H1 (cell line): ENCODE measurements around the gene MAGEA8. TPM values are rescaled to one million over a fixed set of nuclear protein-coding genes. Genes with fewer than 3 reads are reported as not detected.

Experiments used
- CTCF ChIA-PET: fragments of 300-600 bp; sonication (Branson Sonifier 250); formaldehyde crosslinking; loops from one replicate; lab custom pipeline; 2021; ENCODE audit not compliant: partially characterized antibody; lab: Charles Lee
- POLR2A ChIA-PET: fragments of 300-600 bp; sonication (Branson Sonifier 250); formaldehyde crosslinking; loops from one replicate; lab custom pipeline; 2021; ENCODE audit warnings: inconsistent platforms; ENCODE audit not compliant: partially characterized antibody; lab: Charles Lee
- DNase-seq, 2 experiments: peaks; one replicate each; pipeline versions ENCODE4 v3.0.0 to v3.0.0-alpha.2; 2010 to 2022; ENCODE audit warnings: low spot score in 2 of 2, low read depth in 1 of 2, mixed read lengths in 1 of 2
- FAIRE-seq: peaks from 2 replicates; lab custom pipeline; 2011; peaks lifted over from hg19 to GRCh38; lab: Jason Lieb, UNC
- H2AFZ ChIP-seq: 2 replicates; pipeline ENCODE4 v1.8.1; 2012; ENCODE audit warnings: low read length, inconsistent platforms
- H2AK5ac ChIP-seq: 2 replicates; pipeline ENCODE4 v1.6.1; 2013; ENCODE audit warnings: low read depth, low read length
- H2BK120ac ChIP-seq: replicated peaks from 2 replicates; pipeline ENCODE3; 2013; ENCODE audit warnings: low read depth, low read length, inconsistent platforms
- H2BK12ac ChIP-seq: 2 replicates; pipeline ENCODE4 v1.6.1; 2013; ENCODE audit warnings: low read depth, low read length
- H2BK15ac ChIP-seq: 2 replicates; pipeline ENCODE4 v1.6.1; 2013; ENCODE audit warnings: low read length
- H2BK20ac ChIP-seq: 2 replicates; pipeline ENCODE4 v1.6.1; 2013; ENCODE audit warnings: low read length
- H2BK5ac ChIP-seq: 2 replicates; pipeline ENCODE4 v1.6.1; 2013; ENCODE audit warnings: low read depth, low read length
- H3K14ac ChIP-seq: 2 replicates; pipeline ENCODE4 v1.6.1; 2013; ENCODE audit warnings: inconsistent platforms; ENCODE audit not compliant: insufficient read length
- H3K18ac ChIP-seq: 2 replicates; pipeline ENCODE4 v1.6.1; 2013; ENCODE audit warnings: low read length; ENCODE audit errors: extremely low read depth
- H3K23ac ChIP-seq: 2 replicates; pipeline ENCODE4 v1.6.1; 2013; ENCODE audit warnings: inconsistent platforms; ENCODE audit not compliant: insufficient read length
- H3K23me2 ChIP-seq: 2 replicates; pipeline ENCODE4 v1.6.1; 2013; ENCODE audit warnings: low read depth, low read length
- H3K27ac ChIP-seq: 2 replicates; pipeline ENCODE4 v1.6.1; 2011; ENCODE audit warnings: low read depth, low read length, inconsistent platforms
- H3K27me3 ChIP-seq, 4 experiments: replicated peaks in 1 of 4; 1 replicate in 1 of 4; 2 replicates in 3 of 4; pipeline versions ENCODE4 v1.6.1 to v1.8.1; 2011 to 2013; ENCODE audit warnings: low read length in 3 of 4, mild to moderate bottlenecking in 3 of 4, inconsistent platforms in 2 of 4, mixed read lengths in 2 of 4, moderate library complexity in 1 of 4; ENCODE audit not compliant: control insufficient read depth in 3 of 4, insufficient read depth in 3 of 4; ENCODE audit errors: extremely low read depth in 1 of 4
- H3K36me3 ChIP-seq, 4 experiments: 2 replicates each; pipeline versions ENCODE4 v1.6.1 to v1.8.1; 2011 to 2013; ENCODE audit warnings: mild to moderate bottlenecking in 4 of 4, low read length in 3 of 4, moderate library complexity in 2 of 4, control low read depth in 1 of 4, inconsistent platforms in 1 of 4; ENCODE audit not compliant: insufficient read depth in 4 of 4, control insufficient read depth in 2 of 4
- H3K4ac ChIP-seq: replicated peaks from 2 replicates; pipeline ENCODE3; 2013; ENCODE audit warnings: low read length, low read depth, mixed read lengths, inconsistent platforms; ENCODE audit not compliant: insufficient read length
- H3K4me1 ChIP-seq, 4 experiments: replicated peaks in 1 of 4; 1 replicate in 1 of 4; 2 replicates in 3 of 4; pipeline versions ENCODE4 v1.6.1 to v1.8.1; 2011 to 2013; ENCODE audit warnings: low read length in 3 of 4, inconsistent platforms in 2 of 4, mixed read lengths in 1 of 4; ENCODE audit not compliant: insufficient read depth in 4 of 4, control insufficient read depth in 3 of 4
- H3K4me2 ChIP-seq, 2 experiments: 2 replicates each; pipeline versions ENCODE4 v1.6.1 to v1.8.1; 2011 to 2013; ENCODE audit warnings: low read depth in 2 of 2, low read length in 2 of 2, control low read depth in 1 of 2, inconsistent platforms in 1 of 2, mild to moderate bottlenecking in 1 of 2; ENCODE audit not compliant: insufficient read depth in 1 of 2
- H3K4me3 ChIP-seq, 4 experiments: fragments of 200-600, 300-600 bp in 1 of 4; sonication (generic), shearing (Covaris generic), sonication (Bioruptor Twin) in 1 of 4; 2 replicates each; pipeline versions ENCODE4 v1.5.1 to v1.8.1; 2011 to 2016; ENCODE audit warnings: low read length in 4 of 4, low read depth in 3 of 4, control low read depth in 2 of 4, inconsistent platforms in 2 of 4, mild to moderate bottlenecking in 2 of 4, mixed read lengths in 1 of 4, moderate library complexity in 1 of 4; ENCODE audit not compliant: insufficient read depth in 2 of 4; ENCODE audit errors: extremely low read depth in 1 of 4
- H3K56ac ChIP-seq: replicated peaks from 2 replicates; pipeline ENCODE3; 2013; ENCODE audit warnings: low read depth, mild to moderate bottlenecking, mixed read lengths, low read length, inconsistent platforms; ENCODE audit not compliant: insufficient read length
- H3K79me1 ChIP-seq: 2 replicates; pipeline ENCODE4 v1.6.1; 2013; ENCODE audit warnings: low read depth, low read length, control low read depth
- H3K79me2 ChIP-seq, 2 experiments: 2 replicates each; pipeline versions ENCODE4 v1.6.1 to v1.8.1; 2012 to 2013; ENCODE audit warnings: low read length in 2 of 2, mild to moderate bottlenecking in 2 of 2, inconsistent platforms in 1 of 2; ENCODE audit not compliant: insufficient read depth in 2 of 2, control insufficient read depth in 1 of 2
- H3K9ac ChIP-seq, 4 experiments: replicated peaks in 1 of 4; 1 replicate in 1 of 4; 2 replicates in 3 of 4; pipeline versions ENCODE4 v1.6.1 to v1.8.1; 2011 to 2013; ENCODE audit warnings: low read depth in 3 of 4, low read length in 3 of 4, control low read depth in 2 of 4, mild to moderate bottlenecking in 2 of 4, moderate library complexity in 2 of 4, inconsistent platforms in 1 of 4; ENCODE audit errors: extremely low read depth in 1 of 4
- H3K9me3 ChIP-seq, 2 experiments: 2 replicates each; pipeline versions ENCODE4 v1.6.1 to v1.8.1; 2012 to 2013; ENCODE audit warnings: mild to moderate bottlenecking in 2 of 2, moderate library complexity in 2 of 2, control low read depth in 1 of 2, inconsistent platforms in 1 of 2, low read depth in 1 of 2, low read length in 1 of 2, mixed read lengths in 1 of 2; ENCODE audit not compliant: insufficient read depth in 2 of 2
- H4K20me1 ChIP-seq, 2 experiments: replicated peaks in 1 of 2; 2 replicates each; pipeline versions ENCODE3 to v1.8.1; 2011 to 2013; ENCODE audit warnings: inconsistent platforms in 2 of 2, low read length in 2 of 2, mild to moderate bottlenecking in 1 of 2; ENCODE audit not compliant: insufficient read depth in 2 of 2, control insufficient read depth in 1 of 2
- H4K5ac ChIP-seq: 2 replicates; pipeline ENCODE4 v1.6.1; 2013; ENCODE audit warnings: low read length, low read depth, mixed read lengths, inconsistent platforms; ENCODE audit not compliant: insufficient read length
- H4K8ac ChIP-seq: 2 replicates; pipeline ENCODE4 v1.8.0; 2013; ENCODE audit warnings: mild to moderate bottlenecking, moderate library complexity, low read length, inconsistent platforms; ENCODE audit not compliant: insufficient read depth; ENCODE audit errors: extremely low read depth
- H4K91ac ChIP-seq: replicated peaks from 2 replicates; pipeline ENCODE3; 2013; ENCODE audit warnings: low read length, mixed read lengths, inconsistent platforms; ENCODE audit not compliant: insufficient read length
- BACH1 ChIP-seq: IDR thresholded peaks from 2 replicates; pipeline ENCODE4 v1.6.1; 2012; ENCODE audit warnings: low read length, improper control_type of control experiment
- BRCA1 ChIP-seq: IDR thresholded peaks from 2 replicates; pipeline ENCODE4 v1.6.1; 2012; ENCODE audit warnings: low read depth, low read length, improper control_type of control experiment
- CEBPB ChIP-seq: IDR thresholded peaks from 2 replicates; pipeline ENCODE4 v1.6.1; 2012; ENCODE audit warnings: low read depth, low read length
- CTCF ChIP-seq, 3 experiments: IDR thresholded peaks; 1 replicate in 2 of 3; 2 replicates in 1 of 3; pipeline versions ENCODE4 v1.5.1 to v1.6.1; 2011; ENCODE audit warnings: low read length in 3 of 3, mild to moderate bottlenecking in 3 of 3, inconsistent platforms in 2 of 3, low read depth in 1 of 3, moderate library complexity in 1 of 3; ENCODE audit not compliant: insufficient read depth in 1 of 3; ENCODE audit errors: control extremely low read depth in 1 of 3
- JUND ChIP-seq: IDR thresholded peaks from 2 replicates; pipeline ENCODE4 v1.6.1; 2011; ENCODE audit warnings: mild to moderate bottlenecking, improper control_type of control experiment, low read length
- RXRA ChIP-seq: IDR thresholded peaks from 2 replicates; pipeline ENCODE4 v1.6.1; 2011; ENCODE audit warnings: low read depth, mild to moderate bottlenecking, low read length, moderate library complexity; ENCODE audit not compliant: insufficient read depth
- SIRT6 ChIP-seq: IDR thresholded peaks from one replicate; pipeline ENCODE4 v1.7.1; 2012; ENCODE audit warnings: low read length, inconsistent platforms
- TAF7 ChIP-seq: optimal IDR thresholded peaks from 2 replicates; pipeline ENCODE3; 2011; ENCODE audit warnings: low read depth, mild to moderate bottlenecking, inconsistent platforms, low read length, moderate library complexity, borderline replicate concordance
- TBP ChIP-seq: IDR thresholded peaks from 2 replicates; pipeline ENCODE4 v1.6.1; 2011; ENCODE audit warnings: low read depth, low read length, improper control_type of control experiment
- TCF12 ChIP-seq: IDR thresholded peaks from 2 replicates; pipeline ENCODE4 v1.6.1; 2011; ENCODE audit warnings: low read depth, mild to moderate bottlenecking, low read length
- USF2 ChIP-seq: IDR thresholded peaks from 2 replicates; pipeline ENCODE4 v1.6.1; 2011; ENCODE audit warnings: low read length, improper control_type of control experiment
- polyA plus RNA-seq, 7 experiments: library from polyadenylated mRNA; depleted of rRNA in 3 of 7; stranded (reverse) in 5 of 7; unstranded in 2 of 7; fragments of >200 nt in 5 of 7; fragments of 200-250 nt in 2 of 7; gene quantifications; 1 replicate in 5 of 7; 2 replicates in 1 of 7; 4 replicates in 1 of 7; pipeline versions ENCODE4 v1.2.1 to v1.2.3, GENCODE V29; 2011 to 2013; ENCODE audit warnings: missing spikeins in 2 of 7, mixed read lengths in 2 of 7
- total RNA-seq: library from RNA; stranded (reverse); fragmentation: NEBNext Ultra II Directional; extraction: Animal tissue kit (Norgen Biotek cat#: 25700); gene quantifications from 2 replicates; pipeline ENCODE4 v1.2.1, GENCODE V29; 2021

MAGEA8 gene
- total and polyA plus RNA-seq, 2 of the 8 experiments (the other 6 are each of a cell fraction or from before 2014, with no cell fraction given) = not detected

GRCh38 chrX:149849787-149850186, 31.2 kb upstream of the MAGEA8 start (continued):
- TF ChIP-seq BACH1 = no peak
- no peak for TF ChIP-seq RXRA

GRCh38 chrX:149851864-149852263, 29.1 kb upstream of the MAGEA8 start:
- CTCF ChIA-PET = no interaction called here
- TF ChIP-seq SIRT6 (no peak), BRCA1 (no peak), TBP (no peak), CEBPB (no peak), TCF12 (no peak), JUND (no peak), TAF7 (no peak), CTCF (IDR thresholded peaks at IDR 0.05; ENCODE audit: control extremely low read depth in 1 of 3, insufficient read depth in 1 of 3, low read depth in 1 of 3, low read length in 3 of 3) (no peak), USF2 (no peak)

More at GRCh38 chrX:149851864-149852263, 29.1 kb upstream of the MAGEA8 start:
- H2AFZ ChIP-seq = no peak overlapping the region
- no peak overlapping the region for H4K8ac ChIP-seq
- no peak overlapping the region for H3K56ac ChIP-seq
- no peaks in the 10 kb centered on the region for H3K79me1 ChIP-seq
- no peak overlapping the region for H2BK5ac ChIP-seq
- POLR2A ChIA-PET = no interaction called here
- no peaks in the 10 kb centered on the region for H4K20me1 ChIP-seq
- H4K5ac ChIP-seq = no peak overlapping the region
- no peak overlapping the region for H3K4me3 ChIP-seq
- no peak for FAIRE-seq
- H2BK12ac ChIP-seq = no peak overlapping the region
- no peaks in the 10 kb centered on the region for H3K27me3 ChIP-seq
- H3K23me2 ChIP-seq = no peaks in the 10 kb centered on the region
- no peak overlapping the region for H3K23ac ChIP-seq
- H3K27ac ChIP-seq = no peak overlapping the region
- H3K79me2 ChIP-seq = no peaks in the 10 kb centered on the region
- DNase-seq = no peak
- H2BK120ac ChIP-seq = no peak overlapping the region
- H3K18ac ChIP-seq = no peak overlapping the region
- H3K9me3 ChIP-seq = no peaks in the 10 kb centered on the region
- no peak overlapping the region for H3K4me2 ChIP-seq
- no peak overlapping the region for H2BK20ac ChIP-seq
- H2AK5ac ChIP-seq = no peak overlapping the region
- no peak overlapping the region for H4K91ac ChIP-seq
- H3K36me3 ChIP-seq = no peaks in the 10 kb centered on the region
- no peak overlapping the region for H3K14ac ChIP-seq
- H3K4ac ChIP-seq = no peak overlapping the region
- H3K9ac ChIP-seq = no peak overlapping the region
- no peak overlapping the region for H2BK15ac ChIP-seq
- peaks cover 0 to 5% (median 0%) of the 10 kb centered on the region in 4 experiments; a peak in 1 of 7 replicates for H3K4me1 ChIP-seq
